GDM1 (cell line): ENCODE measurements around the gene DCLRE1A.

Source experiments
- DNase-seq: peaks from one replicate; lab custom pipeline; 2025; lab: John Stamatoyannopoulos, UW

Gene DCLRE1A

DNA sequence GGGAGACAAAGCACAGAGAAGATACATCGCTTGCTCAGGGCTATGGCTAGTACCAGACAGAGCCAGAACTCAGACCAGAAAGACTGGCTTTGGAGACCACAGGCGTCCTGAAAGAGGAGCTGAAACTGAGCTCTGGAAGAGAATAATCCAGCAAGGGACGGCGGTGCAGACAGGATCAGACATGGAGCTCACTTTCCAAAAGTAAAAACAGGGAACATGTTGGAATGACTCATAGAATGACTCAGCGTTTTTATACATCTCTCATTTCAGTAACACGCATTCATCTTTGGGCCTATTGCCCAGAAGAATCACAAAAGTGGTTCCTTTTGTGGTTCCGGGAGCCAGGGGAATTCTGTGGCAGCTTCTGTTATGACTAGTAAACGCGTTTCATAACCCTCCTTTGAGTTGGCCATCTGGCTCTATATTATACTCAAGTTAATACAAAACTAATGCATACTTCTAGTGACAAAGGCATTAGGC is 65.2 kb downstream of the DCLRE1A start:
- no peak for DNase-seq
